WERI-Rb-1 (cell line): ENCODE results near the gene ZNF740.

Experiments used
- DNase-seq: peaks from one replicate; pipeline ENCODE4 v3.0.0-alpha.2; 2020
- H3K27ac ChIP-seq: fragments of 250-450 bp; sonication (Bioruptor Pico); 2 replicates; pipeline ENCODE4 v1.5.1; 2020; ENCODE audit warnings: mild to moderate bottlenecking, moderate library complexity
- H3K27me3 ChIP-seq: fragments of 250-450 bp; sonication (Bioruptor Pico); 2 replicates; pipeline ENCODE4 v1.5.1; 2021; ENCODE audit warnings: mild to moderate bottlenecking, low read depth, moderate library complexity; ENCODE audit not compliant: insufficient read depth, severe bottlenecking
- H3K36me3 ChIP-seq: fragments of 250-450 bp; sonication (Bioruptor Pico); 2 replicates; pipeline ENCODE4 v1.5.1; 2020; ENCODE audit warnings: mild to moderate bottlenecking, moderate library complexity
- H3K4me3 ChIP-seq: 2 replicates; pipeline ENCODE4 v1.5.1; 2011; ENCODE audit warnings: low read depth, mild to moderate bottlenecking, control low read depth, low read length
- H3K9me3 ChIP-seq: fragments of 250-450 bp; sonication (Bioruptor Pico); 2 replicates; pipeline ENCODE4 v1.5.1; 2021; ENCODE audit warnings: mild to moderate bottlenecking, moderate library complexity; ENCODE audit not compliant: severe bottlenecking
- CTCF ChIP-seq: IDR thresholded peaks from 2 replicates; pipeline ENCODE4 v1.5.1; 2011; ENCODE audit warnings: low read depth, mild to moderate bottlenecking, control low read depth, inconsistent platforms, low read length

ZNF740 gene

GRCh38 chr12:53170876-53171724, 9.4 kb upstream of the ZNF740 start:
- Histone ChIP-seq H3K9me3 (no peaks in the 10 kb centered on the region), H3K27ac (no peak overlapping the region), H3K36me3 (no peaks in the 10 kb centered on the region), H3K4me3 (no peak overlapping the region), H3K27me3 (no peaks in the 10 kb centered on the region)
- no peak for TF ChIP-seq CTCF
- no peak for DNase-seq

- H3K4me3 ChIP-seq: no peak overlapping the region
- H3K27me3 ChIP-seq: no peaks in the 10 kb centered on the region
- no peak for TF ChIP-seq CTCF
- no peak for DNase-seq
- H3K9me3 ChIP-seq: no peaks in the 10 kb centered on the region
- H3K27ac ChIP-seq: no peak overlapping the region
- no peaks in the 10 kb centered on the region for H3K36me3 ChIP-seq
These were observed 8.7 kb upstream of the ZNF740 start for GRCh38 chr12:53171725-53172329.

- TF ChIP-seq CTCF: no peak
- H3K36me3 ChIP-seq: no peaks in the 10 kb centered on the region
- no peaks in the 10 kb centered on the region for H3K27me3 ChIP-seq
- no peaks in the 10 kb centered on the region for H3K9me3 ChIP-seq
- DNase-seq: no peak
- no peak overlapping the region for H3K4me3 ChIP-seq
- no peak overlapping the region for H3K27ac ChIP-seq
These were observed 8.2 kb upstream of the ZNF740 start for GRCh38 chr12:53172352-53172751.

GRCh38 chr12:53173085-53173715, 7.3 kb upstream of the ZNF740 start:
- Histone ChIP-seq H3K27ac (no peak overlapping the region), H3K4me3 (no peak overlapping the region), H3K27me3 (no peaks in the 10 kb centered on the region), H3K9me3 (no peaks in the 10 kb centered on the region), H3K36me3 (no peaks in the 10 kb centered on the region)
- no peak for TF ChIP-seq CTCF
- no peak for DNase-seq

GRCh38 chr12:53174881-53175491, 5.5 kb upstream of the ZNF740 start:
- H3K4me3 ChIP-seq: no peak overlapping the region
- no peak for DNase-seq
- no peak overlapping the region for H3K27ac ChIP-seq
- H3K9me3 ChIP-seq: no peaks in the 10 kb centered on the region
- H3K36me3 ChIP-seq: no peaks in the 10 kb centered on the region
- no peaks in the 10 kb centered on the region for H3K27me3 ChIP-seq
- TF ChIP-seq CTCF: peak; percentile 45; the same call in 1 of the 2 replicates
